IMR-90 (cell line): ENCODE results near the gene CAPN5. TPM values are rescaled to one million over a fixed set of nuclear protein-coding genes. Genes with fewer than 3 reads are reported as not detected.

Source experiments
- ATAC-seq: fragments of 200-7000 bp; cut with Tn5 transposase; 2 replicates; pipeline ENCODE4 v1.9.1; 2020; ENCODE audit warnings: low read depth, mild to moderate bottlenecking, moderate library complexity
- BruUV-seq: library from RNA; stranded (reverse); fragments of 400-500 nt; replicated peaks from 2 replicates; lab custom pipeline; 2021; lab: Mats Ljungman, UMichigan
- CTCF ChIA-PET: fragments of 300-600 bp; formaldehyde crosslinking; extraction: SDS; loops from one replicate; lab custom pipeline; 2021; ENCODE audit warnings: antibody characterized with exemption; lab: Yijun Ruan, JAX
- POLR2A ChIA-PET: fragments of 300-600 bp; sonication (Branson Sonifier 250); formaldehyde crosslinking; loops from one replicate; lab custom pipeline; 2022; ENCODE audit warnings: antibody characterized with exemption; ENCODE audit not compliant: unreplicated experiment; lab: Charles Lee
- DNase-seq: peaks from one replicate; pipeline ENCODE4 v3.0.0; 2013
- H2AFZ ChIP-seq: replicated peaks from 2 replicates; pipeline ENCODE3; 2013; ENCODE audit warnings: low read length, mild to moderate bottlenecking; ENCODE audit not compliant: poor library complexity
- H2AK5ac ChIP-seq: 2 replicates; pipeline ENCODE4 v1.6.1; 2013; ENCODE audit warnings: low read depth, low read length, inconsistent platforms
- H2AK9ac ChIP-seq: replicated peaks from 2 replicates; pipeline ENCODE3; 2013; ENCODE audit warnings: mild to moderate bottlenecking, low read depth, low read length, moderate library complexity; ENCODE audit not compliant: poor library complexity
- H2BK120ac ChIP-seq: 2 replicates; pipeline ENCODE4 v1.6.1; 2013; ENCODE audit warnings: low read depth, low read length, inconsistent platforms
- H2BK15ac ChIP-seq: 3 replicates; pipeline ENCODE4 v1.6.1; 2013; ENCODE audit warnings: low read depth, low read length, inconsistent platforms
- H2BK20ac ChIP-seq: 2 replicates; pipeline ENCODE4 v1.6.1; 2013; ENCODE audit warnings: low read depth, mild to moderate bottlenecking, inconsistent platforms, low read length, moderate library complexity
- H2BK5ac ChIP-seq: 2 replicates; pipeline ENCODE4 v1.6.1; 2013; ENCODE audit warnings: mild to moderate bottlenecking, low read depth, low read length, inconsistent platforms; ENCODE audit not compliant: poor library complexity, severe bottlenecking
- H3K14ac ChIP-seq: replicated peaks from 2 replicates; pipeline ENCODE4 v1.6.1; 2013; ENCODE audit warnings: low read depth, low read length, inconsistent platforms
- H3K18ac ChIP-seq: 2 replicates; pipeline ENCODE4 v1.6.1; 2013; ENCODE audit warnings: low read depth, low read length, control low read depth
- H3K23ac ChIP-seq: 2 replicates; pipeline ENCODE4 v1.6.1; 2013; ENCODE audit warnings: low read depth, low read length, inconsistent platforms
- H3K27ac ChIP-seq: 2 replicates; pipeline ENCODE4 v1.5.1; 2013; ENCODE audit warnings: mild to moderate bottlenecking, control low read depth, low read length; ENCODE audit not compliant: insufficient read depth
- H3K27me3 ChIP-seq: 2 replicates; pipeline ENCODE4 v1.6.1; 2013; ENCODE audit warnings: low read length; ENCODE audit not compliant: control insufficient read depth, insufficient read depth
- H3K36me3 ChIP-seq: 2 replicates; pipeline ENCODE4 v1.6.1; 2013; ENCODE audit warnings: low read length, mixed read lengths; ENCODE audit not compliant: control insufficient read depth, insufficient read depth
- H3K4ac ChIP-seq: 2 replicates; pipeline ENCODE4 v1.6.1; 2013; ENCODE audit warnings: low read depth, low read length, inconsistent platforms
- H3K4me1 ChIP-seq: 2 replicates; pipeline ENCODE4 v1.6.1; 2013; ENCODE audit warnings: low read length, mixed read lengths; ENCODE audit not compliant: control insufficient read depth, insufficient read depth
- H3K4me2 ChIP-seq: 2 replicates; pipeline ENCODE4 v1.6.1; 2013; ENCODE audit warnings: low read depth, mild to moderate bottlenecking, control low read depth, low read length, moderate library complexity
- H3K4me3 ChIP-seq: 2 replicates; pipeline ENCODE4 v1.5.1; 2013; ENCODE audit warnings: low read depth, mild to moderate bottlenecking, control low read depth, low read length, moderate library complexity; ENCODE audit not compliant: insufficient read depth
- H3K56ac ChIP-seq: 2 replicates; pipeline ENCODE4 v1.6.1; 2013; ENCODE audit warnings: low read length, inconsistent platforms; ENCODE audit not compliant: insufficient read depth; ENCODE audit errors: extremely low read depth
- H3K79me1 ChIP-seq, 2 experiments: 2 replicates each; pipeline ENCODE4 v1.6.1; 2013; ENCODE audit warnings: low read length in 2 of 2, inconsistent platforms in 1 of 2, low read depth in 1 of 2
- H3K9ac ChIP-seq: 2 replicates; pipeline ENCODE4 v1.6.1; 2013; ENCODE audit warnings: low read depth, low read length, control low read depth
- H3K9me1 ChIP-seq: 2 replicates; pipeline ENCODE4 v1.6.1; 2013; ENCODE audit warnings: low read length, inconsistent platforms; ENCODE audit not compliant: insufficient read depth
- H3K9me3 ChIP-seq: 2 replicates; pipeline ENCODE4 v1.6.1; 2013; ENCODE audit warnings: low read length; ENCODE audit not compliant: control insufficient read depth, insufficient read depth
- H4K20me1 ChIP-seq: 2 replicates; pipeline ENCODE4 v1.6.1; 2013; ENCODE audit warnings: low read length, inconsistent platforms; ENCODE audit not compliant: insufficient read depth
- H4K5ac ChIP-seq: 2 replicates; pipeline ENCODE4 v1.6.1; 2013; ENCODE audit warnings: mild to moderate bottlenecking, low read depth, low read length, control low read depth
- H4K8ac ChIP-seq, 2 experiments: 2 replicates each; pipeline ENCODE4 v1.6.1; 2013; ENCODE audit warnings: low read depth in 2 of 2, low read length in 2 of 2, control low read depth in 1 of 2, inconsistent platforms in 1 of 2
- H4K91ac ChIP-seq: 2 replicates; pipeline ENCODE4 v1.6.1; 2013; ENCODE audit warnings: low read depth, low read length, inconsistent platforms; ENCODE audit not compliant: insufficient read depth
- SMC3 ChIP-seq: fragments of 150-350 bp; IDR thresholded peaks from 2 replicates; pipeline ENCODE4 v1.6.1; 2016; ENCODE audit warnings: low read depth, mild to moderate bottlenecking, antibody characterized with exemption, low read length, moderate library complexity
- WGBS, 2 experiments: methylation state at CpG; one replicate each; pipeline versions ENCODE4 v1.1.5 to v1.1.7; 2013; ENCODE audit warnings: missing lambda C conversion rate in 2 of 2; ENCODE audit not compliant: insufficient read length in 1 of 2; ENCODE audit errors: extremely low coverage in 2 of 2; 5-methylcytosine and 5-hydroxymethylcytosine counted together
- dilution Hi-C: fragments of 300-500 bp; cut with HindIII; formaldehyde crosslinking; loops from one replicate; pipeline ENCODE4 v1.14.3; 2018; ENCODE audit warnings: low sequenced_read_pairs; ENCODE audit not compliant: unreplicated experiment
- in situ Hi-C: fragments of 300-500 bp; cut with MboI; formaldehyde crosslinking; loops from 3 replicates; pipeline ENCODE4 v1.14.3; 2019; ENCODE audit warnings: low sequenced_read_pairs, inconsistent platforms, mixed read lengths
- intact Hi-C: fragments of 100-400 bp; cut with micrococcal nuclease; formaldehyde crosslinking; loops from 2 replicates; pipeline ENCODE4 v1.10.0; 2022
- polyA plus RNA-seq, 3 experiments: library from polyadenylated mRNA; depleted of rRNA; stranded (reverse); fragments of >200 nt; gene quantifications; 2 replicates each; pipeline ENCODE4 v1.2.3, GENCODE V29; 2012; ENCODE audit warnings: low replicate concordance in 1 of 3
- total RNA-seq: library from RNA; depleted of rRNA; stranded (reverse); fragments of >200 nt; gene quantifications from 2 replicates; pipeline ENCODE4 v1.2.3, GENCODE V29; 2012
- TF ChIP-seq, protein P1 (sequence below): conservative IDR thresholded peaks from 2 replicates; pipeline ENCODE4 v1.5.1; 2012; ENCODE audit warnings: mild to moderate bottlenecking, low read depth, low read length, improper control_type of control experiment

CAPN5 gene
- total and polyA plus RNA-seq, 2 of the 4 experiments (the other 2 are of a cell fraction): 8.1 to 24.0 TPM

- Histone ChIP-seq H3K4me1 (no peaks in the 10 kb centered on the region), H3K9ac (no peak overlapping the region), H3K18ac (no peak overlapping the region), H2BK15ac (no peak overlapping the region), H3K4ac (no peak overlapping the region), H2BK5ac (no peak overlapping the region), H2AK9ac (peak overlapping the region; percentile 50), H4K8ac (no peak overlapping the region), H3K56ac (no peak overlapping the region), H2BK20ac (no peak overlapping the region), H3K23ac (no peak overlapping the region), H3K27ac (no peak overlapping the region), H4K20me1 (peaks cover 19% of the 10 kb centered on the region), H3K4me3 (no peak overlapping the region), H3K9me3 (no peaks in the 10 kb centered on the region), H2AFZ (peak overlapping the region; percentile 14), H2AK5ac (no peak overlapping the region), H3K27me3 (no peaks in the 10 kb centered on the region), H3K9me1 (no peaks in the 10 kb centered on the region), H4K91ac (no peak overlapping the region), H3K4me2 (no peak overlapping the region), H3K14ac (no peak overlapping the region), H3K79me1 (no peaks in the 10 kb centered on the region; a peak in 1 of 4 replicates), H4K5ac (no peak overlapping the region), H3K36me3 (peaks cover 2% of the 10 kb centered on the region), H2BK120ac (no peak overlapping the region)
- in situ Hi-C loops: loop anchor here (5.0 kb wide), 1 partner anchor 46 kb away; no protein-coding TSS in a partner anchor
- dilution Hi-C loops: no loop called here
- DNase-seq (no peak), ATAC-seq (no peak)
- TF ChIP-seq SMC3: no peak
- TF ChIP-seq, protein P1, sequence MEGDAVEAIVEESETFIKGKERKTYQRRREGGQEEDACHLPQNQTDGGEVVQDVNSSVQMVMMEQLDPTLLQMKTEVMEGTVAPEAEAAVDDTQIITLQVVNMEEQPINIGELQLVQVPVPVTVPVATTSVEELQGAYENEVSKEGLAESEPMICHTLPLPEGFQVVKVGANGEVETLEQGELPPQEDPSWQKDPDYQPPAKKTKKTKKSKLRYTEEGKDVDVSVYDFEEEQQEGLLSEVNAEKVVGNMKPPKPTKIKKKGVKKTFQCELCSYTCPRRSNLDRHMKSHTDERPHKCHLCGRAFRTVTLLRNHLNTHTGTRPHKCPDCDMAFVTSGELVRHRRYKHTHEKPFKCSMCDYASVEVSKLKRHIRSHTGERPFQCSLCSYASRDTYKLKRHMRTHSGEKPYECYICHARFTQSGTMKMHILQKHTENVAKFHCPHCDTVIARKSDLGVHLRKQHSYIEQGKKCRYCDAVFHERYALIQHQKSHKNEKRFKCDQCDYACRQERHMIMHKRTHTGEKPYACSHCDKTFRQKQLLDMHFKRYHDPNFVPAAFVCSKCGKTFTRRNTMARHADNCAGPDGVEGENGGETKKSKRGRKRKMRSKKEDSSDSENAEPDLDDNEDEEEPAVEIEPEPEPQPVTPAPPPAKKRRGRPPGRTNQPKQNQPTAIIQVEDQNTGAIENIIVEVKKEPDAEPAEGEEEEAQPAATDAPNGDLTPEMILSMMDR: no peak
- intact Hi-C loops: no loop called here
- ChIA-PET CTCF (interaction anchor here (2.9 kb wide), 1 partner anchor 46 kb away, joined by 21 read pairs; no protein-coding TSS in a partner anchor), POLR2A (no interaction called here)
- 92% methylated on average over 16 of the region's 33 CpGs; no CpG with 5 or more reads in 1 of the 2 experiments for WGBS, 2 experiments
- no TSS peak for BruUV-seq
Observed at GRCh38 chr11:77093056-77093891, 26.5 kb downstream of the CAPN5 start.
